ENCODE results near the gene GRID1. TPM values are rescaled to one million over a fixed set of nuclear protein-coding genes. Genes with fewer than 3 reads are reported as not detected.

The GRID1 gene
- total RNA-seq, 1 donor: not detected

DNA sequence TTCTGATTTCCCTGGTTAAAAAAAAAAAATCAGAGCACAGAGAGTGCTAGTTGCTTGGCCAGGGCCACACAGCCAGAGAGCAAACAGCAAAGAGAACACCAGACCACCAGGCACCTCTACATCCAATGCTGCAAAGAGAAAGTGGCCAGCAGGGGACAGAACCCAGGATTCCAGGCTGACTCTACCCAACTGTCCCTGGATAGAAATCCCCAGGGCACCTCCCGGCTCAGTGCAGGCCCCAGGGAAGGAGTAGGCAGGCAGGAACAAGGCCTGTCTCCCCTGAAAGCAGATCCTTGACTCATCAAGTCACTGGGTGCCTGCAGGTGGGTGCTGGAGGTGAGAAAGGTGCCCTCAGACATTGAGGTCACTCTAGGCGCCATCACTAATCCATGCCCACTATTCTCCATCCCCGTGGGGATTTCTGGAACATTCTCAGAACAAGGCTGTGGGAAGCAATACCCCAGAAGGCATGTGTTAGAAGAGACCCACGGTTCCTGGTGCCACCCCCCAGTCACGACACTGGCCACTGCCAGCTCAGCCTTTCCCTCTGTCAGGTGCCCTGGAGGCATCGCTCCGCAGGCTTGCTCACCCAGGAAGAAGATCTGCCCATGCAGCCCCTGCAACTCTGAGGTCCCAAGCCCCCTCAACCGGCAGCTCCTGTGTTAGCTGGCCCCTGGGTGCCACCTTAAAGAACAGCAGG, 154.8 kb downstream of the GRID1 start:
- no peak for DNase-seq (ENCODE audit: low read depth)
- H3K4me3 ChIP-seq (ENCODE audit: low read depth, low read length): no peak overlapping the region
- TF ChIP-seq, protein P1, sequence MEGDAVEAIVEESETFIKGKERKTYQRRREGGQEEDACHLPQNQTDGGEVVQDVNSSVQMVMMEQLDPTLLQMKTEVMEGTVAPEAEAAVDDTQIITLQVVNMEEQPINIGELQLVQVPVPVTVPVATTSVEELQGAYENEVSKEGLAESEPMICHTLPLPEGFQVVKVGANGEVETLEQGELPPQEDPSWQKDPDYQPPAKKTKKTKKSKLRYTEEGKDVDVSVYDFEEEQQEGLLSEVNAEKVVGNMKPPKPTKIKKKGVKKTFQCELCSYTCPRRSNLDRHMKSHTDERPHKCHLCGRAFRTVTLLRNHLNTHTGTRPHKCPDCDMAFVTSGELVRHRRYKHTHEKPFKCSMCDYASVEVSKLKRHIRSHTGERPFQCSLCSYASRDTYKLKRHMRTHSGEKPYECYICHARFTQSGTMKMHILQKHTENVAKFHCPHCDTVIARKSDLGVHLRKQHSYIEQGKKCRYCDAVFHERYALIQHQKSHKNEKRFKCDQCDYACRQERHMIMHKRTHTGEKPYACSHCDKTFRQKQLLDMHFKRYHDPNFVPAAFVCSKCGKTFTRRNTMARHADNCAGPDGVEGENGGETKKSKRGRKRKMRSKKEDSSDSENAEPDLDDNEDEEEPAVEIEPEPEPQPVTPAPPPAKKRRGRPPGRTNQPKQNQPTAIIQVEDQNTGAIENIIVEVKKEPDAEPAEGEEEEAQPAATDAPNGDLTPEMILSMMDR (IDR thresholded peaks at IDR 0.05; ENCODE audit: insufficient read depth, low read depth, low read length): no peak

DNA sequence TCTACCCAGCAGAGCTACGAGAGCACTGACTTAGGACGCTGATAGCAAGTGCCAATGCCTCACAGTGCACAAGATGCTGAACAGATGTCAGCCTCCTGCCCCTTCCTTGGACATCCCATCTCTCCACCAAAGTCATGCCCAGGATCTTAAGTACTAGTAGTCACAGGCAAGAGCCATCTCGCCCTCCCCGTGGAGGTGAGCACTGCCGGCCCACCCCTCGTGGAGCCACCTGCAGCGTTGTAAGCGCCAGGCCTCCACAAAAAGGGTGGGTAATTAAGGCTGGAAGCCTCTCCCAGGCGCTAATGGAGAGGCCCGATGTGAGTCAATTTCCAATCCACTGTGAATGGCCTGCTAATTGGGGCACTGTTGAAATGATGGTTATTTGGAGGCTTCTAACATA, 156.2 kb downstream of the GRID1 start:
- no peak overlapping the region for H3K4me3 ChIP-seq (ENCODE audit: low read depth, low read length)
- no peak for DNase-seq (ENCODE audit: low read depth)
- TF ChIP-seq, protein P1 (IDR thresholded peaks at IDR 0.05; ENCODE audit: insufficient read depth, low read depth, low read length): no peak

DNA sequence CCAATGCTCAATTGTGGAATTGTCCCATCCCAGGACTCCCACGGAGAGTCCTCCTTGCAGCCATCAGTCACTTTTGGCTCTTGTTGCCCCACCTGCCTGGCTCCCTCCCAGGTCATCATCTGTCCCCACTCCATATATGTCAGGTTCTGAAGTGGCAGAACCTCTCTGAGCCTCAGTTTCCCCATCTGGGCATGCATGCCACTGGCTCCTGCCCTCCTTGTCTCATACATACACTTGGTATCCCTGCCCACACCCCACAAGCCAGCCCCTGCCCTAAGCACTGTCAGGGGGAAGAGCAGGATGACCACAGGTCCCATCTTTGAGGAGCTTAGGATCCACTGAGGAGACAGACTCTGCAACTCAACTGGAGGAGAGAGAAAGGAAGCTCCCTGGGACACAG, 156.9 kb downstream of the GRID1 start:
- DNase-seq (ENCODE audit: low read depth): no peak
- TF ChIP-seq, protein P1 (IDR thresholded peaks at IDR 0.05; ENCODE audit: insufficient read depth, low read depth, low read length): no peak
- H3K4me3 ChIP-seq (ENCODE audit: low read depth, low read length): no peak overlapping the region

DNA sequence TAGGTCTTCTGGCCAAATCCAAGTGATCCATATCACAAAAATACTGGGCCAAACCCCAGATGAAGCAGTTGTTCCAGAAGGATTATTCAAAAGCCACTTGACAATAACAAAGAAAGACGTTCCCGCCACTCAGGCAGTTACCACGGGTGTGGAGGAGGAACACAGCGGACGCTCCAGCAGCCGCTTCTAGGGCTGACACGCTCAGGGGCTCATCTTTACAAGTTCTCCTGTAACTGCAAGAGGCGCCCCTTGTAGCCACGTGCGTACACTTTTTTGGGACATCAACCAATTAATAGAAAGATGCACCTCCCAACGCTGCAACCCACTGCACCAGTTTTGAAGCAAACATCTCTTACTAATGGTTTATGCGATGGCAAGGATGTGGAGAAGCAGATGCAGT, 159.4 kb downstream of the GRID1 start:
- TF ChIP-seq, protein P1 (IDR thresholded peaks at IDR 0.05; ENCODE audit: insufficient read depth, low read depth, low read length): no peak
- no peak overlapping the region for H3K4me3 ChIP-seq (ENCODE audit: low read depth, low read length)
- no peak for DNase-seq (ENCODE audit: low read depth)

DNA sequence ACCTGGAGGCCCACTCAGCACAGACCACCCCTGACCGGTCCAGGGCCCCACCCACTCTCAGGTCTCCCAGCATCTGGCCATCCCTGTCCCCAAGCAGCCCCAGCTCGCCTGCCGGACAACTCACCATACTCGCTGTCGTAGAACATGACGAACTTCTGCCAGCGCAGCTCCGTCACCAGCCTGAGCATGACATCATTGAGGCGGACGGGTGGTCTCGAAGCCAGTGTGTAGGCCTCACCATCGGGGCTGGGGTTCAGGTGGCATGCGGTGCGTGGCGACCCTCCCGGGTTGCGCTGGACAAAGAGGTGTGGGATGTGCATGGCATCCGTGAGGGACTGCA, 160.4 kb downstream of the GRID1 start:
- DNase-seq (ENCODE audit: low read depth): no peak
- no peak overlapping the region for H3K4me3 ChIP-seq (ENCODE audit: low read depth, low read length)
- TF ChIP-seq, protein P1 (IDR thresholded peaks at IDR 0.05; ENCODE audit: insufficient read depth, low read depth, low read length): no peak

DNA sequence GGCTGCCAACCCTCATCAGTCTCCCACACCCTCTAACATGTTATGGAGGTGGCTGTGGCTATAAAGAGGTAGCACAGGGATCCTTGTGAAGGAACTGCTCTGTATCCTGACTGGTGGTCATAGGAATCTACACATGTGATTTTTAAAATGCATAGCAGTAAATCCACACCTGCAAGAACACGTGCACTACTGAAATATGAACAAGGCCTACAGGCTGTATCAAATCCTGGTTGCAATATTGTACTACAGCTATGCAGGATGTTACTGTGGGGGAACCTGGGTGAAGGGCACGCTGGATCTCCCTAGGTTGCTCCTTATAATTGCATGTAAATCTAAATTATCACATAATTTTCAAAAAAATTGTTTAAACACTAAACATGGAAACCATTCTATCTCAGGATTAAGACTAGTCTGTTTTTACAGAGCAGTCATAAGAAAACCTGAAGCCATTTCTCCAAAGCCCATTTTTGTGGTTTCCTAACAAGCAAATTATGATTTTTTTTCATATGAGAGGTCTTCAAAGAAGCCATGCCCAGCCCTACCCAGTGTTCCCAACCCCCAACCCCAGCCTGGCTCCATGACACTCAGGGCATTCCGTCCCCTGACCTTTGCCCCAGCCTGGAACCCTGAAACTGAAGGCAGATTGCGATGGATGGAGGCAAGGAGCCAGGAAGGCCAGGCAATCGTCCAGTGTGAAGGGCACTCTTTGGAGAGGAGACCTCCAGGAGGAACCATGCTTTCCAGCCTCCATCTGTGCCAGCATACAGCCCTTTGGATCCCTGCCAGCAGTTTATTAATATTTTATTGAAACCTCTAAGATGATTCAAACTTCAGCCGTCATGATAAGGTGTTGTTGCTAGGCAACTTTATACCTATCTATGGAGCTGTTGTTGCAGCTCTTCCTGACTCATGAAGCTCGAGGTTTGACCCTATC, 161.0 kb downstream of the GRID1 start:
- TF ChIP-seq, protein P1 (IDR thresholded peaks at IDR 0.05; ENCODE audit: insufficient read depth, low read depth, low read length): no peak
- H3K4me3 ChIP-seq (ENCODE audit: low read depth, low read length): no peak overlapping the region
- DNase-seq (ENCODE audit: low read depth): no peak

Measured in fibroblast of villous mesenchyme (primary cell).